ENCODE measurements around the gene PLOD1.

PLOD1 gene

GRCh38 chr1:12010746-12011570 is 76.4 kb downstream of the PLOD1 start:
- DNase-seq, result no peak

- DNase-seq, result no peak
Observed at GRCh38 chr1:12011998-12012397, 77.5 kb downstream of the PLOD1 start.

- DNase-seq, result no peak
Observed at GRCh38 chr1:12012560-12013316, 78.2 kb downstream of the PLOD1 start.

GRCh38 chr1:12014141-12014991 is 79.8 kb downstream of the PLOD1 start:
- DNase-seq, result no peak

- no peak for DNase-seq
Observed at GRCh38 chr1:12015001-12015491, 80.5 kb downstream of the PLOD1 start.

GRCh38 chr1:12015499-12015898 is 81.0 kb downstream of the PLOD1 start:
- no peak for DNase-seq

GRCh38 chr1:12016182-12016581 is 81.7 kb downstream of the PLOD1 start:
- DNase-seq, result no peak

- no peak for DNase-seq
Observed at GRCh38 chr1:12019858-12020509, 85.5 kb downstream of the PLOD1 start.

GRCh38 chr1:12021616-12022015 is 87.1 kb downstream of the PLOD1 start:
- no peak for DNase-seq

- DNase-seq, result no peak
Observed at GRCh38 chr1:12022036-12022435, 87.5 kb downstream of the PLOD1 start.
